Activated CD8-positive, alpha-beta T cell treated with anti-CD3 and anti-CD28 coated beads for 36 hours (primary cell): ENCODE results near the gene TK2. TPM values are rescaled to one million over a fixed set of nuclear protein-coding genes. Genes with fewer than 3 reads are reported as not detected.

Experiments
- ATAC-seq: fragments of 200-7000 bp; cut with Tn5 transposase; one replicate; pipeline ENCODE4 v1.10.0; 2021; ENCODE audit warnings: mild to moderate bottlenecking, moderate library complexity
- CTCF ChIA-PET: fragments of 350-600 bp; sonication (Branson Sonifier 250); formaldehyde crosslinking; loops from one replicate; lab custom pipeline; 2021; ENCODE audit warnings: antibody characterized with exemption; lab: Charles Lee
- POLR2A ChIA-PET: fragments of 350-600 bp; sonication (Branson Sonifier 250); formaldehyde crosslinking; loops from one replicate; lab custom pipeline; 2021; ENCODE audit warnings: antibody characterized with exemption; lab: Charles Lee
- DNase-seq: peaks from one replicate; pipeline ENCODE4 v3.0.0-alpha.2; 2020
- H3K27ac Mint-ChIP-seq: one replicate; pipeline ENCODE4 v1.8.0; 2021; ENCODE audit warnings: mild to moderate bottlenecking, mixed read lengths
- H3K27me3 Mint-ChIP-seq: one replicate; pipeline ENCODE4 v1.8.0; 2021; ENCODE audit warnings: mixed read lengths
- H3K36me3 Mint-ChIP-seq: one replicate; pipeline ENCODE4 v1.8.0; 2021; ENCODE audit warnings: low read depth, mixed read lengths
- H3K4me1 Mint-ChIP-seq: one replicate; pipeline ENCODE4 v1.8.0; 2021; ENCODE audit warnings: low read depth, mixed read lengths
- H3K4me3 Mint-ChIP-seq: one replicate; pipeline ENCODE4 v1.8.0; 2021; ENCODE audit warnings: mild to moderate bottlenecking, moderate library complexity, mixed read lengths
- H3K9me3 Mint-ChIP-seq: one replicate; pipeline ENCODE4 v1.8.0; 2021; ENCODE audit warnings: mixed read lengths
- intact Hi-C: fragments of 100-400 bp; cut with micrococcal nuclease; formaldehyde crosslinking; loops from one replicate; pipeline ENCODE4 v1.10.0; 2022
- total RNA-seq, 2 experiments: library from RNA; stranded (reverse); gene quantifications; one replicate each; pipeline ENCODE4 v1.2.3, GENCODE V29; 2021
- TF ChIP-seq, protein P1 (sequence below): fragments of 200-600 bp; IDR thresholded peaks from one replicate; pipeline ENCODE4 v1.8.0; 2022; ENCODE audit warnings: antibody characterized with exemption, mild to moderate bottlenecking

Gene TK2
- total RNA-seq, 2 experiments from 2014 or later: 3.2 to 4.4 TPM

DNA sequence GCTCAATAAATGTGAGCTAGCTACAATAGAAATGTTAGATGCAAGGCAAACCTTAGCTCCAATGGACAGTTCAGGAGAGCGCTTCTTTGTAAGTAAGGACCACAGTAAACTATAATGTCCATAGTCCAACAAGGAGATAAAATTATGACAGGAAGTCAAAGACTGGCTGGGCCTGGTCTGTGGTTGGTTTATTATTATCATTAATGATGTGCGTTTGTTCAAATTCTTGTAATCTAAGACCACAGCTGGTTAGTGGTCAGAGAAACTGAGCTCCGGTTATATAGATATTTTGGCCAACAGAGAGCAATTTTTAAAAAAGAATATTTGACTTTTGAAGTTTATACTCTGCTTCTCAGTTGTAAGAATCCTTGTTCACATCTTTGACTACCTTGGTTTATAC lies 24.6 kb upstream of the TK2 start:
- DNase-seq: no peak
- peaks cover 9% of the 10 kb centered on the region for H3K4me1 Mint-ChIP-seq
- TF ChIP-seq, protein P1, sequence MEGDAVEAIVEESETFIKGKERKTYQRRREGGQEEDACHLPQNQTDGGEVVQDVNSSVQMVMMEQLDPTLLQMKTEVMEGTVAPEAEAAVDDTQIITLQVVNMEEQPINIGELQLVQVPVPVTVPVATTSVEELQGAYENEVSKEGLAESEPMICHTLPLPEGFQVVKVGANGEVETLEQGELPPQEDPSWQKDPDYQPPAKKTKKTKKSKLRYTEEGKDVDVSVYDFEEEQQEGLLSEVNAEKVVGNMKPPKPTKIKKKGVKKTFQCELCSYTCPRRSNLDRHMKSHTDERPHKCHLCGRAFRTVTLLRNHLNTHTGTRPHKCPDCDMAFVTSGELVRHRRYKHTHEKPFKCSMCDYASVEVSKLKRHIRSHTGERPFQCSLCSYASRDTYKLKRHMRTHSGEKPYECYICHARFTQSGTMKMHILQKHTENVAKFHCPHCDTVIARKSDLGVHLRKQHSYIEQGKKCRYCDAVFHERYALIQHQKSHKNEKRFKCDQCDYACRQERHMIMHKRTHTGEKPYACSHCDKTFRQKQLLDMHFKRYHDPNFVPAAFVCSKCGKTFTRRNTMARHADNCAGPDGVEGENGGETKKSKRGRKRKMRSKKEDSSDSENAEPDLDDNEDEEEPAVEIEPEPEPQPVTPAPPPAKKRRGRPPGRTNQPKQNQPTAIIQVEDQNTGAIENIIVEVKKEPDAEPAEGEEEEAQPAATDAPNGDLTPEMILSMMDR: no peak
- ATAC-seq: no peak
- ChIA-PET CTCF (interaction anchor here (0.9 to 5.7 kb wide), 5 partner anchors 12 to 256 kb away, joined by 3 to 29 read pairs (median 4); partner anchors contain the start of gene NAE1), POLR2A (interaction anchor here (1.4 kb wide), 1 partner anchor 10 kb away, joined by 3 read pairs; no protein-coding TSS in a partner anchor)
- H3K27ac Mint-ChIP-seq: no peak overlapping the region
- intact Hi-C loops: no loop called here
- H3K9me3 Mint-ChIP-seq: no peaks in the 10 kb centered on the region
- peaks cover 3% of the 10 kb centered on the region for H3K36me3 Mint-ChIP-seq
- H3K27me3 Mint-ChIP-seq: peaks cover 17% of the 10 kb centered on the region
- H3K4me3 Mint-ChIP-seq: no peak overlapping the region

DNA sequence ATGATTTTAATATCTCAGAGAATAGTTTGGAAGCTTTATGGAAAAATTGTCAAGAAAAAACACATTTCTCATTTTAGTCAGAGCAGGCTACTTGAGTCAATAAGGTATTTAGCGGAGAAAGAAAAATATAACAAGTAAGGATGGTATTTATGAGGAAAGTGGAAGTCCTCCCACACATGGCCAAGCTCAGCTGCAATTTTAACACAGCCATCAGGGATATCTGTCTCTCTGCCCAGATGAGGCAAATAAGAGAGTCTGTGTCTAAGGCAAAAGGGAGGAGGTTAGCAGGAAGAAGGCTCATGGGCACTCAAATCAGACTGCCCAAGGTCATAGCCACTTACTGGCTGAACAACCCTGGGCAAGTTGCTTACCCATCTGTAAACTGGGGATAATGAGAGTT lies 24.2 kb upstream of the TK2 start:
- Mint-ChIP-seq H3K4me3 (no peak overlapping the region), H3K4me1 (peaks cover 10% of the 10 kb centered on the region), H3K9me3 (no peaks in the 10 kb centered on the region), H3K27ac (no peak overlapping the region), H3K27me3 (peaks cover 14% of the 10 kb centered on the region), H3K36me3 (peaks cover 2% of the 10 kb centered on the region)
- ATAC-seq (no peak), DNase-seq (no peak)
- TF ChIP-seq, protein P1: no peak
- ChIA-PET CTCF (interaction anchor here (0.9 to 5.7 kb wide), 5 partner anchors 11 to 257 kb away, joined by 3 to 29 read pairs (median 4); partner anchors contain the start of gene NAE1), POLR2A (no interaction called here)
- intact Hi-C loops: no loop called here

DNA sequence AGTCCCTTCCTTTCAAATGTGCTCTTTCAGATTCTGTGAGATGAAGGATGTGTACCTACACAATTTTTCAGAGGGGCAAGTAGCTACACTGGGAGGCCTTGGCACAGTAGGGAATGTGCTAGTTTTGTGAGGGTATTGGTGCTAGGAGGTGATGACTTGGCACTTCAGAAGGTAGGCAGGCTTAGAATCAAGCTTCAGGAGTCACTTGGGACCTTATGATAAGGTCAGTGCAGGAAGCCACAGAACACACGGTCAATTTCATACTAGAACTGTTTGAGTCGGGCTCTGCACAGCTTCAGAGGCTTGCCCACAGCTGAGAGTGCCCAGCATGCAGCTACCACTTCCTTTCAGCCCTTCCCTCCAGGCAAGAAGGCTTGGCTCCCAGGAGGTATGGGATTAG lies 22.4 kb upstream of the TK2 start:
- peaks cover under 1% of the 10 kb centered on the region for H3K27me3 Mint-ChIP-seq
- H3K9me3 Mint-ChIP-seq: no peaks in the 10 kb centered on the region
- no peak overlapping the region for H3K4me3 Mint-ChIP-seq
- ChIA-PET CTCF (interaction anchor here (1.1 to 5.7 kb wide), 4 partner anchors 9 to 166 kb away, joined by 3 to 29 read pairs (median 10); no protein-coding TSS in a partner anchor), POLR2A (interaction anchor here (1.2 to 3.9 kb wide), 3 partner anchors 9 to 20 kb away, joined by 3 to 19 read pairs (median 4); partner anchors contain the start of genes CKLF and CMTM2)
- intact Hi-C loops: no loop called here
- peaks cover 12% of the 10 kb centered on the region for H3K4me1 Mint-ChIP-seq
- H3K36me3 Mint-ChIP-seq: peaks cover 9% of the 10 kb centered on the region
- no peak overlapping the region for H3K27ac Mint-ChIP-seq
- DNase-seq: no peak
- no peak for ATAC-seq
- TF ChIP-seq, protein P1: no peak

DNA sequence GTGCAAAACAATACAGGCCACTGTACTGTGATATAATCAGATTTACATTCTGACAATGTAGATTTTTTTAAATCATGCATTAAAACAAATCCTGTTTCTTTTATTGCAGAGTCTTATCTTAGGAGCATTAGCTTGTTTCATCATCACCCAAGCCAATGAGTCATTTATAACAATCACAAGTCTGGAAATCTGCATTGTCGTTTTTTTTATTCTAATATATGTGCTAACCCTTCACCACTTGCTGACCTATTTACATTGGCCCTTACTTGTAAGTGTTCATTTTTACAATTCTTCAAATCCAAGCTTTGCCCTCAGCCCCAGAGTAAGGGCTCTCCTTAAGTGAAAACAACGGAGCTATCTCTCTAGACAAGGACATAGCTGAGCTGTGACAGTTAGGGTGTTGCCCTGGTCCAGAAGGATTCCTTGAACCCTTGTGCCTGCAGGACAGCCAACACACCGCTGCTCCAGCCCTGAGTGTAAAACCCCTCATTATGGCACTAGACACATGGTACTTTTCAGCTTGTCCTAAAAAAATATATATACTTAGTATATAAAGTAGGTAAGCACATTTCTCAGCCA lies 20.0 kb upstream of the TK2 start:
- H3K27ac Mint-ChIP-seq: no peak overlapping the region
- TF ChIP-seq, protein P1: no peak
- no peak overlapping the region for H3K4me3 Mint-ChIP-seq
- no peaks in the 10 kb centered on the region for H3K27me3 Mint-ChIP-seq
- CTCF ChIA-PET: interaction anchor here (0.7 to 3.7 kb wide), 9 partner anchors 10 to 298 kb away, joined by 3 to 19 read pairs (median 5); partner anchors contain the start of gene CMTM2
- POLR2A ChIA-PET: interaction anchor here (0.8 to 3.9 kb wide), 4 partner anchors 11 to 199 kb away, joined by 3 to 19 read pairs (median 4); partner anchors contain the start of genes CMTM2 and TK2
- H3K9me3 Mint-ChIP-seq: no peaks in the 10 kb centered on the region
- ATAC-seq: no peak
- peaks cover 16% of the 10 kb centered on the region for H3K4me1 Mint-ChIP-seq
- DNase-seq: no peak
- intact Hi-C loops: no loop called here
- H3K36me3 Mint-ChIP-seq: peaks cover 29% of the 10 kb centered on the region

DNA sequence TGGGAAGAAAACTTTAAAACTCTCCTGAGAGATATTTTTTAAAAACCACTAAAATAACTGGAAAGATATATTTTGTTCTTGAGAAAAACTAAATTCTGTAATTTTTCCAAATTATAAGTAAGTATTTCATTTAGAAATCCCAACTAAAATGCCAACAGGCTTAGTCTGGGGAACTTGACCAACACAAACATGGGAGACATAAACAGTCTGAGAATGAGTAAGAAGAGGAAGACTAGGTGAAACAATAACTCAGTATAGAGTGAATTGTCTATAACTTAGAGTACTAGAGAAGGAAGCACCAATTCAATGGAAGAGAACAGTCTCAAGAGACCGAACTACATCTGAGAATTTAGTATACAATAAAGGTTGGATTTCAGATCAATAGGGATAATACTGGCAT lies 19.2 kb upstream of the TK2 start:
- ATAC-seq: no peak
- intact Hi-C loops: no loop called here
- DNase-seq: no peak
- ChIA-PET CTCF (interaction anchor here (1.9 to 2.2 kb wide), 2 partner anchors 39 to 163 kb away, joined by 7 to 10 read pairs; no protein-coding TSS in a partner anchor), POLR2A (interaction anchor here (1.0 to 3.9 kb wide), 2 partner anchors 12 to 198 kb away, joined by 3 to 19 read pairs; partner anchors contain the start of gene CMTM2)
- TF ChIP-seq, protein P1: no peak
- Mint-ChIP-seq H3K9me3 (no peaks in the 10 kb centered on the region), H3K27ac (no peak overlapping the region), H3K36me3 (peaks cover 32% of the 10 kb centered on the region), H3K27me3 (no peaks in the 10 kb centered on the region), H3K4me3 (no peak overlapping the region), H3K4me1 (peaks cover 19% of the 10 kb centered on the region)
